Stimulated activated CD8-positive, alpha-beta memory T cell treated with anti-CD3 and anti-CD28 coated beads, Interleukin-7, amount 100 ng/mL, for 24 hours (primary cell): ENCODE measurements around the gene MTMR11.
"Not testable (repeated sequence)": the region's sequence is repeated elsewhere in the genome, so short reads cannot be mapped to it uniquely, and the experiment has no call there.

ENCODE experiments used
- DNase-seq: peaks from one replicate; pipeline ENCODE4 v3.0.0-alpha.2; 2020; ENCODE audit warnings: low read depth

Gene MTMR11

GRCh38 chr1:149936170-149936991, at the start of gene MTMR11:
Gene MTMR11, minus strand, starts transcription at chr1:149936879. Its CDS starts 232 bp downstream, at chr1:149936647.
- no peak for DNase-seq

- DNase-seq = no peak
Observed at GRCh38 chr1:149979972-149980540, 43.4 kb upstream of the MTMR11 start.

GRCh38 chr1:149979245-149979971, 42.7 kb upstream of the MTMR11 start:
- DNase-seq = no peak

- no peak for DNase-seq
Observed at GRCh38 chr1:149978547-149979023, 41.9 kb upstream of the MTMR11 start.

GRCh38 chr1:149977345-149977744, 40.7 kb upstream of the MTMR11 start:
- DNase-seq = no peak

- DNase-seq = no peak
Observed at GRCh38 chr1:149972547-149972946, 35.9 kb upstream of the MTMR11 start.

GRCh38 chr1:149967646-149968045, 31.0 kb upstream of the MTMR11 start:
- no peak for DNase-seq

GRCh38 chr1:149967041-149967440, 30.4 kb upstream of the MTMR11 start:
- DNase-seq = no peak

GRCh38 chr1:149966405-149966804, 29.7 kb upstream of the MTMR11 start:
- no peak for DNase-seq

GRCh38 chr1:149965440-149965839, 28.8 kb upstream of the MTMR11 start:
- DNase-seq = no peak

GRCh38 chr1:149963358-149963757, 26.7 kb upstream of the MTMR11 start:
- DNase-seq = no peak

GRCh38 chr1:149962736-149963135, 26.1 kb upstream of the MTMR11 start:
- DNase-seq = no peak

GRCh38 chr1:149962039-149962647, 25.5 kb upstream of the MTMR11 start:
- no peak for DNase-seq

- DNase-seq = not testable (repeated sequence)
Observed at GRCh38 chr1:149957548-149957947, 20.9 kb upstream of the MTMR11 start.

- DNase-seq = no peak
Observed at GRCh38 chr1:149949911-149950310, 13.2 kb upstream of the MTMR11 start.

- DNase-seq = no peak
Observed at GRCh38 chr1:149945206-149945605, 8.5 kb upstream of the MTMR11 start.

GRCh38 chr1:149942885-149943284, 6.2 kb upstream of the MTMR11 start:
- no peak for DNase-seq

- no peak for DNase-seq
Observed at GRCh38 chr1:149942207-149942606, 5.5 kb upstream of the MTMR11 start.

GRCh38 chr1:149940427-149940826, 3.7 kb upstream of the MTMR11 start:
- no peak for DNase-seq

GRCh38 chr1:149938668-149939003, 2.0 kb upstream of the MTMR11 start:
- not testable (repeated sequence) for DNase-seq

GRCh38 chr1:149937759-149938158, 1.1 kb upstream of the MTMR11 start:
- DNase-seq = no peak

GRCh38 chr1:149936992-149937705, 470 bp upstream of the MTMR11 start:
- no peak for DNase-seq
